ENCODE measurements around the gene RUNX1.

RUNX1 gene

DNA sequence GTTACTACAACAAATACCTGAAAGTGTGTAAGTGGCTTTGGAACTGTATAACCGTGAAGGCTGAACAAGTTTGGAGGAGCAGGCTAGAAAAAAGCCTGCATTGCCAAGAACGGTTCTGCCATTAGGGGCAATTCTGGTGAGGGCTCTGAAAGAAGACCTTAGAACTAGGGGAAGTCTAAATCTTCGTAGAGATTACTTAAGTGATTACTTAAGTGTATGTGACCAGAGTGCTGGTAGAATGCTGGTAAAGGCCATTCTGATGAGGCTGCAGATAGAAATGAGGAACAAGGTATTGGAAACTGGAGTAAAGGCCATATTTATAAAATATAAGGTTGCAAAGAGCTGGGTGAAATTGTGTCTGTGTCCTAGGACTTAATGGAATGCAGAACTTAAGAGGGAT lies 222.3 kb downstream of the RUNX1 start:
- TF ChIP-seq, protein P1, sequence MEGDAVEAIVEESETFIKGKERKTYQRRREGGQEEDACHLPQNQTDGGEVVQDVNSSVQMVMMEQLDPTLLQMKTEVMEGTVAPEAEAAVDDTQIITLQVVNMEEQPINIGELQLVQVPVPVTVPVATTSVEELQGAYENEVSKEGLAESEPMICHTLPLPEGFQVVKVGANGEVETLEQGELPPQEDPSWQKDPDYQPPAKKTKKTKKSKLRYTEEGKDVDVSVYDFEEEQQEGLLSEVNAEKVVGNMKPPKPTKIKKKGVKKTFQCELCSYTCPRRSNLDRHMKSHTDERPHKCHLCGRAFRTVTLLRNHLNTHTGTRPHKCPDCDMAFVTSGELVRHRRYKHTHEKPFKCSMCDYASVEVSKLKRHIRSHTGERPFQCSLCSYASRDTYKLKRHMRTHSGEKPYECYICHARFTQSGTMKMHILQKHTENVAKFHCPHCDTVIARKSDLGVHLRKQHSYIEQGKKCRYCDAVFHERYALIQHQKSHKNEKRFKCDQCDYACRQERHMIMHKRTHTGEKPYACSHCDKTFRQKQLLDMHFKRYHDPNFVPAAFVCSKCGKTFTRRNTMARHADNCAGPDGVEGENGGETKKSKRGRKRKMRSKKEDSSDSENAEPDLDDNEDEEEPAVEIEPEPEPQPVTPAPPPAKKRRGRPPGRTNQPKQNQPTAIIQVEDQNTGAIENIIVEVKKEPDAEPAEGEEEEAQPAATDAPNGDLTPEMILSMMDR (IDR thresholded peaks at IDR 0.05), result no peak
- Histone ChIP-seq H3K27ac (peak overlapping the region; percentile 42), H3K4me3 (ENCODE audit: low read depth in 1 of 2, low read length in 1 of 2) (no peak overlapping the region), H3K9me3 (no peaks in the 10 kb centered on the region), H3K36me3 (peaks cover 37% of the 10 kb centered on the region), H3K27me3 (no peaks in the 10 kb centered on the region), H3K4me1 (ENCODE audit: control insufficient read depth in 1 of 2, insufficient read depth in 1 of 2, low read depth in 1 of 2, low read length in 1 of 2) (peaks cover 27 to 31% of the 10 kb centered on the region in 2 experiments)

DNA sequence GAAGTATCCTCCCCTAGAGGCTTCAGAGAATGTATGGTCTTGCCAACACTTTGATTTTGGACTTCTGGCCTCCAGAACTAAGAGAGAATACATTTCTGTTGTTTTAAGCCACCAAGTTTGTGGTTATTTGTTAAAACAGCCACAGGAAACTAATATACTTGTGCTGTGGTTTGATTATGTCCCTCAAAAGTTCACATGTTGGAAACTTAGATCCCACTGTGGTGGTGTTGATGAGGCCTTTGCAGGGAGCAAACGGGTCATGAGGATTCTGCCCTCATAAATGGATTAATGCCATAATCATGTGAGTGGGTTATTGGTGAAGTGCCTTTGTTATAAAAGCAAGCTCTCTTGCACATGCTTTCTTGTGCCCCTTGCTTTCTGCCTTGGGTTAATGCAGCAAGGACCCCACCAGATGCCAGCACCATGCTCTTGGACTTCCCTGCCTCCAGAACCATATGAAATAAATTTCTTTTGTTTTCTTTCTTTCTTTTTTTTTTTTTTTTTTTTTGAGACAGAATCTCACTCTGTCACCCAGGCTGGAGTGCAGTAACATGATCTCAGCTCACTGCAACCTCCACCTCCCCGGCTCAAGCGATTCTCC lies 223.1 kb downstream of the RUNX1 start:
- no peak overlapping the region for H3K27ac ChIP-seq
- H3K36me3 ChIP-seq, result peaks cover 45% of the 10 kb centered on the region

DNA sequence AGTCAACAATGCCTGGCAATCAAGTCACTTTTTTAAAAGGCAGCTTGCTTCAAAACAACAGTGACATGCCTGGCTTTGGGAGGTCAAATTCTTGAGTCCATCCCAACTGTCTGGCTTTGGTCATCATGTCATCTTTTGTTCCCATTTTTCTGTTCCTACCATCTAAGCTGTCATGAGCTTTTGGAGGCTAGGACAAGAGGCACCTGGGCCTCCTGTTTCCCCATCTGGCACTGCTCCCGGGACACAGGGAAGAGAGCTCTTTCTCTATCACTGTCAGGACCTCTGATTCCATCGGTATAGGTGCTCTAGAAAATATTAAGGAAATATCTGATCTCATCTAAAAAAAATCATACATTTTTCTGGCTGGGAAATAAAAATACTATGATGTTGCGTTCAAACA lies 224.0 kb downstream of the RUNX1 start:
- Histone ChIP-seq H3K36me3 (peaks cover 52% of the 10 kb centered on the region), H3K27ac (no peak overlapping the region), H3K4me3 (ENCODE audit: low read depth in 1 of 2, low read length in 1 of 2) (no peak overlapping the region), H3K27me3 (no peaks in the 10 kb centered on the region), H3K4me1 (ENCODE audit: control insufficient read depth in 1 of 2, insufficient read depth in 1 of 2, low read depth in 1 of 2, low read length in 1 of 2) (peaks cover 15 to 17% of the 10 kb centered on the region in 2 experiments), H3K9me3 (no peaks in the 10 kb centered on the region)
- TF ChIP-seq, protein P1 (IDR thresholded peaks at IDR 0.05), result no peak

More for the DNA sequence above, 223.1 kb downstream of the RUNX1 start:
- TF ChIP-seq, protein P1 (IDR thresholded peaks at IDR 0.05), result no peak
- H3K27me3 ChIP-seq, result no peaks in the 10 kb centered on the region
- H3K4me1 ChIP-seq (ENCODE audit: control insufficient read depth in 1 of 2, insufficient read depth in 1 of 2, low read depth in 1 of 2, low read length in 1 of 2), result peaks cover 23 to 26% of the 10 kb centered on the region in 2 experiments
- H3K4me3 ChIP-seq (ENCODE audit: low read depth in 1 of 2, low read length in 1 of 2), result no peak overlapping the region
- no peaks in the 10 kb centered on the region for H3K9me3 ChIP-seq

DNA sequence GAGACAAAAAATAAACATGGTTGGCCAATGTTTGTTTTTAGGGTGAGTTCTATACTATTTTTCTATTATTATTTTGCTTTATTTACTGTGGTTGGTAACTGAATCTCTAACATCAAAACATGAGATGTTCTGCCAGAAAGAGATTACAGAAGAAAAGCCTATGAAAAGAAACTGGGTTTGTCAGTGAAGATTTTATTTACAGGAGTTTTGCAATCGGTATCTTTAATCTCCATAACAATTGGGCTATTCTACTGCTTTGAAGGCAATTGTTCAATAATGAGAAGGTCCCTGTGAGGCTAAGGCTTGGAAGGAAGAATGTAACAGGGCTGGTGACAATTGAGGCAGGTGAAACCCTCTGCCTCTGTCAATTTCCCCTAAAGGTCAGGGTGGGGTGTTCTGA lies 224.8 kb downstream of the RUNX1 start:
- H3K27me3 ChIP-seq, result no peaks in the 10 kb centered on the region
- peaks cover 52% of the 10 kb centered on the region for H3K36me3 ChIP-seq
- no peak overlapping the region for H3K4me3 ChIP-seq (ENCODE audit: low read depth in 1 of 2, low read length in 1 of 2)
- peaks cover 15% of the 10 kb centered on the region in 2 experiments for H3K4me1 ChIP-seq (ENCODE audit: control insufficient read depth in 1 of 2, insufficient read depth in 1 of 2, low read depth in 1 of 2, low read length in 1 of 2)
- TF ChIP-seq, protein P1 (IDR thresholded peaks at IDR 0.05), result no peak
- no peaks in the 10 kb centered on the region for H3K9me3 ChIP-seq
- no peak overlapping the region for H3K27ac ChIP-seq

DNA sequence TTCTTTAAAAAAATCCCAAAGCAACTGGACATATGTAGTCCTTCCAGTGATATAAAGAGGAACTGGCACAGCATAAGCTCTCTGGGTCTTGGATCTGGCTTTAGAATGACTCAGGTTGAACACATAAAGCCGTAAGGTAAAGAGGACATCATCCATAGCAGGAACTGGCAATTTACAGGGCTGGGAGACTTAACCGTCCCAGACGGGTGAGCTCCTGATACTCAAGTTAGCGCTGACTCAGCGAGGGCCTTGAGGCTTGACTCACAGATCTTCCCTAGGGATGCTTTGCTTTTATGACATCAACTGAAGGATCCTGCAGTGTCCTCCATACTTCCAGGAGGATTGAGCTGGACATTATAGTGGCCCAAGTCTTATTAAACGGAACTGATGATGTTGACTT lies 226.2 kb downstream of the RUNX1 start:
- TF ChIP-seq, protein P1 (IDR thresholded peaks at IDR 0.05), result no peak
- H3K4me1 ChIP-seq (ENCODE audit: control insufficient read depth in 1 of 2, insufficient read depth in 1 of 2, low read depth in 1 of 2, low read length in 1 of 2), result peaks cover 13 to 14% of the 10 kb centered on the region in 2 experiments
- H3K27ac ChIP-seq, result no peak overlapping the region
- H3K4me3 ChIP-seq (ENCODE audit: low read depth in 1 of 2, low read length in 1 of 2), result no peak overlapping the region
- H3K9me3 ChIP-seq, result no peaks in the 10 kb centered on the region
- peaks cover 62% of the 10 kb centered on the region for H3K36me3 ChIP-seq
- no peaks in the 10 kb centered on the region for H3K27me3 ChIP-seq
